ENCODE data around the gene MYO16.

DNA sequence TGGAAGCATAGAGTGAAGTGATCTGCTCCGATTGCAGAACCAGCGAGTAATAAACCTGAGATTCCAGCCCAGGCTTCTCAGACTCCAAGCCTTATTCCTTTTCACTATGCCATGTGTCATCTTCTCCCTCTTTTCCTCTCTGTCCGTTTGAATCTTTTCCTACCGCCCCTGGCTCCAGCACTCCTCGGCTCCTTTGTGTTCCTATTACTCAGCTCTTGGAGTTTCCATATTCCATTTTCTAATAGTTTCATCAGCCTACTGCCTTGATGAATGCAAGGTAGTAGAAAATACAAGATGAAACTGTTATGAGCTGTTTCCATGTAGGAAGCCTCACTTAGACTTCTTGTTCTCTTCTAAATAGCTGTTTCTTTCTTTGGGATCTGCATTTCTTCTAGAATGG, 138.6 kb downstream of the MYO16 start:
- TF ChIP-seq EZH2 (IDR thresholded peaks at IDR 0.05; ENCODE audit: borderline replicate concordance) (no peak), EZH2phosphoT487 (IDR thresholded peaks at IDR 0.05; ENCODE audit: low read depth, severe bottlenecking, unreplicated experiment) (no peak)
- TF ChIP-seq, protein P1, sequence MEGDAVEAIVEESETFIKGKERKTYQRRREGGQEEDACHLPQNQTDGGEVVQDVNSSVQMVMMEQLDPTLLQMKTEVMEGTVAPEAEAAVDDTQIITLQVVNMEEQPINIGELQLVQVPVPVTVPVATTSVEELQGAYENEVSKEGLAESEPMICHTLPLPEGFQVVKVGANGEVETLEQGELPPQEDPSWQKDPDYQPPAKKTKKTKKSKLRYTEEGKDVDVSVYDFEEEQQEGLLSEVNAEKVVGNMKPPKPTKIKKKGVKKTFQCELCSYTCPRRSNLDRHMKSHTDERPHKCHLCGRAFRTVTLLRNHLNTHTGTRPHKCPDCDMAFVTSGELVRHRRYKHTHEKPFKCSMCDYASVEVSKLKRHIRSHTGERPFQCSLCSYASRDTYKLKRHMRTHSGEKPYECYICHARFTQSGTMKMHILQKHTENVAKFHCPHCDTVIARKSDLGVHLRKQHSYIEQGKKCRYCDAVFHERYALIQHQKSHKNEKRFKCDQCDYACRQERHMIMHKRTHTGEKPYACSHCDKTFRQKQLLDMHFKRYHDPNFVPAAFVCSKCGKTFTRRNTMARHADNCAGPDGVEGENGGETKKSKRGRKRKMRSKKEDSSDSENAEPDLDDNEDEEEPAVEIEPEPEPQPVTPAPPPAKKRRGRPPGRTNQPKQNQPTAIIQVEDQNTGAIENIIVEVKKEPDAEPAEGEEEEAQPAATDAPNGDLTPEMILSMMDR (IDR thresholded peaks at IDR 0.05; ENCODE audit: poor library complexity): no peak

Measured in hepatocyte (in vitro differentiated cells).